ENCODE measurements around the gene E2F1.

GRCh38 chr20:33645072-33645358 is 41.2 kb downstream of the E2F1 start:
- TF ChIP-seq CTCF (IDR thresholded peaks at IDR 0.05; ENCODE audit: extremely low read depth in 1 of 2, insufficient read depth in 1 of 2, low read depth in 1 of 2, low read length in 2 of 2) (no peak), POLR2A (IDR thresholded peaks at IDR 0.05; ENCODE audit: low read depth, low read length) (no peak), EZH2 (IDR thresholded peaks at IDR 0.05; ENCODE audit: borderline replicate concordance, low read depth, low read length, severe bottlenecking) (no peak), MAX (IDR thresholded peaks at IDR 0.05; ENCODE audit: insufficient read depth, insufficient read length) (no peak), MYC (IDR thresholded peaks at IDR 0.05; ENCODE audit: low read depth, low read length) (no peak), POLR2AphosphoS5 (IDR thresholded peaks at IDR 0.05; ENCODE audit: insufficient read depth, low read depth, low read length) (no peak), FOS (IDR thresholded peaks at IDR 0.05; ENCODE audit: borderline replicate concordance, insufficient read depth, low read length) (no peak), JUN (IDR thresholded peaks at IDR 0.05; ENCODE audit: borderline replicate concordance, insufficient read depth, insufficient read length, low read depth) (no peak)
